GM18499 (cell line): ENCODE data around the gene SLC27A1.
A peak's percentile ranks its signal among the peaks of the same experiment; 100 is the strongest.

Experiments used
- ATAC-seq: cut with Tn5 transposase; IDR thresholded peaks from one replicate; pipeline ENCODE4 v1.9.1; 2021; ENCODE audit warnings: moderate number of reproducible peaks; ENCODE audit not compliant: insufficient read depth, unreplicated experiment

Gene SLC27A1

DNA sequence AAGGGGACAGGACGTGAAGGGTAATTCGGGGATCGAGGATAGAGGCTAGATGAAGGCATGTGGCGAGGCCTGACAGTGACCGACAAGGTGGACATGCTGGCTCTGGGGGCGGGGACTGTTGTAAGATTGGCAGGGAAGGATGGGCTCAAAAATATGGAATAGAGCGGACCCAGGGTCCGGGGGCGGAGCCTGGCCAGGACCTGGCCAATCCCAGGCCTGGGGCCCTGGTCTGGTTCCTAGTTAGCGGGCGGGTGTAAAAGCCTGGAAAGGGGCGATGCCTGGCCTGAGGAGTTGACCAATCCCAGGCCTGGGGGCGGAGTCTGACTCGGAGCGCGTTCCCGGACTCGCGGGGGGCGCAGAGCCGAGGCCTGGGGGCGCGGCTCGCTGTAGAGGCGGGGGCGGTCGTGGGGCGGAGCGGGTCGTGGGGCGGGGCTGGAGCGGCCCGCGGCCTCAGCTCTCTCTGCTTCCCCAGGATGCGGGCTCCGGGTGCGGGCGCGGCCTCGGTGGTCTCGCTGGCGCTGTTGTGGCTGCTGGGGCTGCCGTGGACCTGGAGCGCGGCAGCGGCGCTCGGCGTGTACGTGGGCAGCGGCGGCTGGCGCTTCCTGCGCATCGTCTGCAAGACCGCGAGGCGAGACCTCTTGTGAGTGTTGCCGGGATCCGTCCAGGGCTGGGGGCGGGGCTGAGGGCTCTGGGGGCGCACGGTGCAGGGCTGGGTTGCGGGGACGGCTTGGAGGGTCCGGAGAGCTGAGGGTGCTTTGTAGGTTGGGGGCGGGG is at the start of gene SLC27A1:
SLC27A1 (plus strand) TSS at position 457 of the 774 bp plus-strand sequence; CDS start at position 474, 17 bp downstream.
- ATAC-seq: peak; percentile 46

DNA sequence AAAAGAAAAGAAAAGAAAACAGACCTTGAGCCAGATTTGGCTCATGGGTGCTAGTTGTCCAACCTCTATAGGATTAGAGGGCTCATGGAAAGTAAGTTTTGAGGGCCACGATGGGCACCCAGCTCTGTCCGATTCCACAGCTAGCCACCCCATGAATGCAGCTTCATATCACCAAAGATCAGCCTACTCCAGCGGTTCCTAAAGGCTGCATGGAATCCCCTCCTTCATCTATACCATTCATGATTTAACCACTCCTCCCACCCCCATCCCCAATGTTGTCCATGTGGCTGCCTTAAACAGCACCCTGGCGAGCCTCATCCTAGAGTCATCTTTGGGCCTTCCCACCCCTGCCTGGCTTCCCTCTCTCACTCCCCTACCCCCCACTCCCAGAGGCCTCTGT is 48.4 kb upstream of the SLC27A1 start:
- ATAC-seq: no peak

GRCh38 chr19:17423429-17424208 is 46.7 kb upstream of the SLC27A1 start:
- ATAC-seq: no peak

DNA sequence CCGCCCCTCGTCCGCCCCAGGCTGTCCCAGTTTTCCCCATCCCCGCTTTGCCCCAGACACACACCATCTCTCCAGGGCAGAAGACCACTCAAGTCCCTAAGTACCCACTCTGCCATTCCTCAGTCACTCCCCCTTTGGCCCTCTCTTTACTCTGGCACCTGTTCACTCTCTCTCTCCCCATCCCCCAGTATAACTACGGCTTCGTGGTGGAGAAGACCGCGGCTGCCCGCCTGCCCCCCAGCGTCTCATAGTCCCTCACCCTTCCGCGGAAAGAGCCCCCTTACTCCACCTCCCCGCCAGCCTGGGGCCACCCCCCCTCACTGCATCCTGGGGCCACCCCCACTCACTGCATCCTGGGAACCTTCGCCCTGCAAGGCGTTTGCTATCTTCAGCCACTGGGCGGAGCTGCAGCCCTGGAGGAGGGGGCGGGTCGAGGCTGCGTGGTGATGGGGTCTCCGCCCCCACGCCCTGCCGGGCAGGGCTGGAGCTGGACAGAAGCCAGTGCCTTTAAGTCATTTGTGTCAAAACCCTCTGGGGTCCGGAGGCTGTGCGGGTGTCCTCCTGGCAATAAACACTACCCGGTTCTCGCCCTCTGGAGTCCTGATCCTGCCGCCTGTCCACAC is 45.5 kb upstream of the SLC27A1 start:
- no peak for ATAC-seq

DNA sequence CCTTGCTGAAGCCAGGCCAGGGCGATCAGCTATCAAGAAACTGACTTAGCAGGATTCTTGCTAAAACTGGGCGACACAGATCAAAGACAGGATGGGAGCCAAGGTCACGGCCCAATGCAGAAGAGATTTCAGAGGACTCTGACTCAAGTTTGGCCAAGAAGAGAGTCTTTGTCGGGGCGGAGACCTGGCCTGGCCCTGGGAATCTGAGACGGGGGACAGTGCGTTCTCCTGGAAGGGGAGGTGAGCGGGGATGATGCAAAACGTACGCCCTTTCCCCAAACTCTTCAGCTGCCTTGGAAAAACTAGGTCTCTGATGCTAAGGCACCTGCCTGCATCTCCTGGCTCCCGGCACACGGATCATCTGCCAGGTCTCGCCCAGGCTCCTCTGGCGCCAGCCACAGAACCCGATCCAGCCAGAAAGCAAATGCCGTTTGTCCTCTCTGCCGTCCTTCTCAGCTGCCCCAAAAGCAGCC is 40.6 kb upstream of the SLC27A1 start:
- no peak for ATAC-seq

DNA sequence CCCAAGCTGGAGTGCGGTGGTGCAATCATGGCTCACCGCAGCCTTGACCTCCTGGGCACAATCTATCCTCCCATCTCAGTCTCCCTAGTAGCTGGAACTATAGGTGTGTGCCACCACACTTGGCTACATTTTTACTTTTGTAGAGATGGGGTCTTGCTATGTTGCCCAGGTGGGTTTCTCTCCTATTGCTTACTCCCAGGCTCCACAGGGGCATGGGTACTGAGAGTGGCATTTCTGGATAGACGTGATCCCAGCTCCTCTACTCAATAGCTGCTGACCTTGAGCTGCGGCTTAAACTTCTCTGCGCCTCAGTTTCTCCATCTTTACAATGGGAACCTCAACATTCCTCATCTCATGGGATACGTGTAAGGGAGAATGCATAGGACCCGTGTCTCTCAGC is 38.9 kb upstream of the SLC27A1 start:
- ATAC-seq: no peak

DNA sequence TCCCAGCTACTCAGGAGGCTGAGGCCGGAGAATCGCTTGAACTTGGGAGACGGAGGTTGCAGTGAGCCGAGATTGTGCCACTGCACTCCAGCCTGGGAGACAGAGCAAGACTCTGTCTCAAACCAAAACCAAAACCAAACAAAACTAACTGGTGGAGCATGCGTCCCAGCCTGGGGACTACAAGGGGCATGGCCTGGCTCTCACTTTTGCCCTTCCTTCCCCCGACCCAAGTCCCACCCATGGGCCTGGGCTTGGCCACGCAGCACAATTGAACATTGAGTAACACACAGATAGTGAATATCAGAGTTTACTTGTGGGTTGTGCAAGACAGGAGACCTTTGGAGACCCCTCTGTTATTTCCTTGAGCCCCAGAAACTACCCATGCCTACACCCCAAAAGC is 35.1 kb upstream of the SLC27A1 start:
- no peak for ATAC-seq

GRCh38 chr19:17436094-17436873 is 34.0 kb upstream of the SLC27A1 start:
- no peak for ATAC-seq

- ATAC-seq: no peak
These were observed 33.5 kb upstream of the SLC27A1 start for GRCh38 chr19:17436874-17437267.

GRCh38 chr19:17441241-17442021 is 28.9 kb upstream of the SLC27A1 start:
- no peak for ATAC-seq

GRCh38 chr19:17445526-17446165 is 24.7 kb upstream of the SLC27A1 start:
- ATAC-seq: no peak

DNA sequence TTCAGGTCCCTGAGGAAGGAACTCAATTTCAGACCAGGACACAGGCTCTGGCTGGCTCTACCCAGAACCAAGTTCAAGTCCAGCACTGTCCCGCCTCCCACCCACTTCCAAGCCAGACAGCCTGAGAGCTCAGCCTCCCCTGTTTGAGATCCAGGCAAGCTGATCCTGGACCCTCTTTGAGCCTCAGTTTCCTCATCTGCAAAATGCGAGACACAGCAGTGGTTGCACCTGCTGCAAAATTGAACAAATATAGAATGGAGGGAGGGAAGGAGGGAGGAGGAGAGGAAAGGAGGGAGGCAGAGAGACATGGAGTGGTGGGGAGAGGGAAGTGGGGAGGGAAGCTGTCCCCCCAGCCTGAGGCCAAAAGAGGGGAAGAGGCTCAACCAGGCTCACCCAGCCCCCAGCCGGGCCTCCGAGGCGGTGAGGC is 22.6 kb upstream of the SLC27A1 start:
- ATAC-seq: no peak

GRCh38 chr19:17448131-17448967 is 22.0 kb upstream of the SLC27A1 start, which contains the start of gene TMEM221:
Gene TMEM221 (minus strand): TSS chr19:17448668. CDS start chr19:17448462, 206 bp downstream.
- no peak for ATAC-seq

DNA sequence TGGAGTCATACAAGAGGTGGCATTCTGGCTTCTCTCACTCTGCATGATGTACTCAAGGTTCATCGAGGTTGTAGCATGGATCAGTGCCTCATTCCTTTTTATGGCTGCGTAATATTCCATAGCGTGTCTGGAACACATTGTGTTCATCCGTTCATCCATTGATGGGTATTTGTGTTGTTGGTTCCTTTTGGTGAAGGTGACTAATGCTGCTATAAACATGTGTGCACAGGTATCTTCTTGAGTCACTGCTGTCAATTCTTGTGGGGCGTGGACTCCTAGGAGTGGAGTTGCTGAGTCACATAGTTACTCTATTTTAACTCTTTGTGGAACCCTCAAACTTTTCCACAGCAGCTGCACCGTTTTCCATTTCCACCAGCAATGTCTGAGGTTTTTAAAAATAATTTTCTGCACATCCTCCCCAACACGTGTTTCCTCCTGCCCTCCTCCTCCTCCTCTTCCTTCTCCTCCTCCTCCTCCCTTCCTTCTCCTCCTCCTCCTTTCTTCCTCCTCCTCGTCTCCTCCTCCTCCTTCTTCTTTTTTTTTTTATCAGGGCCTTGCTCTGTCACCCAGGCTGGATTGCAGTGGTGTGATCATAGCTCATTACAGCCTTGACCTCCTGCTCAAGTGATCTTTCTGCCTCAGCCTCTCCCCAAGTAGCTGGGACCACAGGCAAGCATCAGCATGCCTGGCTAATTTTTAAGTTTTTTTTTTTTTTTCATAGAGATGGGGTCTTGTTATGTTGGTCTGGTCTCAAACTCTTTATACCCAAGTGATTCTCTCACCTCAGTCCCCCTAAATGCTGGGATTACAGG is 19.9 kb upstream of the SLC27A1 start:
- no peak for ATAC-seq

DNA sequence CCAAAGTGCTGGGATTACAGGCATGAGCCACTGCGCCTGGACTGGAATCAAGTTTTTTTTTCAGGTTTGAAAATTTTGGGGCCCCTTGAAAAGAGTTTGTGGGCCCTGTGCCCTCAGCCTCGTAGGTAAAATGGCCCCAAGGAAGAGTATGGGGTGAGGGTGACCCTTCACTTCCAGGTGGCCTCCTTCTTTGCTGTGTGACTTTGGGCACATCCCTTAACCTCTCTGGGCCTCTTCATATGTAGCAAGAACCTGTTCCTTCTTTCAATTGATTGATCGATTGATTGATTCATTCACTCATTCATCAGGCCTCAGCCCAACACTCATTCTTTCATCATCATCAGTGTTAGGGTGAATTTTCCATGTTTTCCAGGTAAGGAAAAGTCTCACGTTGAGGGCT is 18.5 kb upstream of the SLC27A1 start:
- no peak for ATAC-seq

DNA sequence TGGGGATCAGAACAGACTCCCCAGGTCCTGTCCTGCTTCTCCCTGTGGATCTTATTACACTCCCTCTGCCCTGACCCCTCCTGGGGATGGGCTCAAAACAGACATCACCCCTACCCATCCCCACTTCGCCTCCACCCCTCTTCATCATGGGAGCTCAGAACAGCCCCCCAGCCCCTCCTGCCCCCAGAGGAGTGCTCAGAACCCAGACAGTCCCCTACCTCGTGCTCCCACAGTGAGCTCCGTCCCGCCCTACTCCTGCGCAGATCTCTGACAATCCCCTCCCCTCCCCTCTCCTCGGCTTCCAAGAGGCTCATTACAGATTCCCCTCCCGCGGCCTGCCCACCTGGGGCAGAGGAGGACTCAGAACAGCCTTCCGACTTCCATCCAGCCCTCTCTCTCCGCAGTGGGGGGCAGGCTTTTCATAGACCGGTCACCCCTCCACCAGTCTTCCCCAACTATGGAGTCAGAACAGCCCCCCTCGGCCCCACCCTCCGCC is 15.7 kb upstream of the SLC27A1 start:
- no peak for ATAC-seq
